Right hindlimb (tissue), 1 donor: Measurements from ENCODE around the gene DSTN.
A peak's percentile ranks its signal among the peaks of the same experiment; 100 is the strongest.

Experiments used
- DNase-seq: peaks from one replicate; pipeline ENCODE4 v3.0.0-alpha.2; 2018

The DSTN gene

GRCh38 chr20:17640146-17640874 is 70.4 kb downstream of the DSTN start:
- DNase-seq, result no peak

GRCh38 chr20:17640875-17641378 is 71.1 kb downstream of the DSTN start:
- DNase-seq, result no peak

GRCh38 chr20:17641520-17641964 is 71.7 kb downstream of the DSTN start:
- no peak for DNase-seq

GRCh38 chr20:17641993-17642392 is 72.1 kb downstream of the DSTN start:
- no peak for DNase-seq

GRCh38 chr20:17642404-17643269 is 72.8 kb downstream of the DSTN start:
- no peak for DNase-seq

- no peak for DNase-seq
Measured at GRCh38 chr20:17643531-17644188, 73.8 kb downstream of the DSTN start.

GRCh38 chr20:17644451-17644850 is 74.6 kb downstream of the DSTN start:
- no peak for DNase-seq

- no peak for DNase-seq
Measured at GRCh38 chr20:17645010-17645409, 75.1 kb downstream of the DSTN start.

GRCh38 chr20:17645546-17646208 is 75.8 kb downstream of the DSTN start:
- DNase-seq, result no peak

GRCh38 chr20:17646209-17646960 is 76.5 kb downstream of the DSTN start:
- no peak for DNase-seq

GRCh38 chr20:17646961-17647301 is 77.1 kb downstream of the DSTN start:
- peak; percentile 60 for DNase-seq

GRCh38 chr20:17647391-17648314 is 77.8 kb downstream of the DSTN start:
- peak; percentile 23 for DNase-seq

- DNase-seq, result no peak
Measured at GRCh38 chr20:17648315-17648646, 78.4 kb downstream of the DSTN start.

GRCh38 chr20:17648791-17649730 is 79.2 kb downstream of the DSTN start:
- DNase-seq, result no peak

- DNase-seq, result peak; percentile 26
Measured at GRCh38 chr20:17650301-17651128, 80.6 kb downstream of the DSTN start.

- no peak for DNase-seq
Measured at GRCh38 chr20:17651129-17651759, 81.4 kb downstream of the DSTN start.

GRCh38 chr20:17651760-17652388 is 82.0 kb downstream of the DSTN start:
- no peak for DNase-seq

- no peak for DNase-seq
Measured at GRCh38 chr20:17652411-17652810, 82.5 kb downstream of the DSTN start.
